Neural cell (in vitro differentiated cells): ENCODE results near the gene ERBB4. TPM values are rescaled to one million over a fixed set of nuclear protein-coding genes. Genes with fewer than 3 reads are reported as not detected.

Experiments used
- H2AFZ ChIP-seq: fragments of 200-600, 300-800 bp; sonication (generic), shearing (Covaris generic); 2 replicates; pipeline ENCODE4 v1.6.0; 2014; ENCODE audit warnings: low read depth, mild to moderate bottlenecking, antibody characterized with exemption, low read length, moderate library complexity
- H3F3A ChIP-seq: fragments of 200-600 bp; shearing (Covaris generic); 2 replicates; pipeline ENCODE4 v1.6.1; 2016; ENCODE audit warnings: mild to moderate bottlenecking, moderate library complexity, mixed read lengths, antibody characterized with exemption, low read length; ENCODE audit not compliant: insufficient read depth, poor library complexity, severe bottlenecking
- H3K27ac ChIP-seq: fragments of 200-600, 300-800 bp; sonication (generic), shearing (Covaris generic); 2 replicates; pipeline ENCODE4 v1.5.1; 2014; ENCODE audit warnings: mild to moderate bottlenecking, low read length, moderate library complexity
- H3K27me3 ChIP-seq: fragments of 300-800, 200-600 bp; sonication (generic), shearing (Covaris generic); 2 replicates; pipeline ENCODE4 v1.6.0; 2014; ENCODE audit warnings: mild to moderate bottlenecking, low read depth, low read length, moderate library complexity; ENCODE audit not compliant: insufficient read depth
- H3K36me3 ChIP-seq: fragments of 300-800, 200-600 bp; sonication (generic), shearing (Covaris generic); 2 replicates; pipeline ENCODE4 v1.5.1; 2014; ENCODE audit warnings: mild to moderate bottlenecking, antibody characterized with exemption, low read length, moderate library complexity; ENCODE audit not compliant: insufficient read depth
- H3K4me2 ChIP-seq: fragments of 300-800, 200-600 bp; sonication (generic), shearing (Covaris generic); 2 replicates; pipeline ENCODE4 v1.6.0; 2014; ENCODE audit warnings: mild to moderate bottlenecking, low read length
- H3K4me3 ChIP-seq: fragments of 300-800, 200-600 bp; sonication (generic), shearing (Covaris generic); 2 replicates; pipeline ENCODE4 v1.5.1; 2014; ENCODE audit warnings: mild to moderate bottlenecking, low read length, moderate library complexity
- H3K79me2 ChIP-seq: fragments of 200-600 bp; shearing (Covaris generic); replicated peaks from 2 replicates; pipeline ENCODE4 v1.6.0; 2014; ENCODE audit warnings: mild to moderate bottlenecking, low read length, moderate library complexity; ENCODE audit not compliant: insufficient read depth
- H3K9ac ChIP-seq: fragments of 300-800, 200-600 bp; sonication (generic), shearing (Covaris generic); 2 replicates; pipeline ENCODE4 v1.6.1; 2016; ENCODE audit warnings: mild to moderate bottlenecking, low read length, mixed read lengths
- H3K9me2 ChIP-seq: fragments of 200-600 bp; shearing (Covaris generic); 2 replicates; pipeline ENCODE4 v1.6.1; 2016; ENCODE audit warnings: mild to moderate bottlenecking, low read length, mixed read lengths; ENCODE audit not compliant: insufficient read depth
- H3K9me3 ChIP-seq: fragments of 200-600, 300-800 bp; sonication (generic), shearing (Covaris generic); 2 replicates; pipeline ENCODE4 v1.6.1; 2016; ENCODE audit warnings: mild to moderate bottlenecking, mixed run types, low read length, moderate library complexity, mixed read lengths
- H4K20me1 ChIP-seq: fragments of 200-600 bp; shearing (Covaris generic); 2 replicates; pipeline ENCODE4 v1.6.1; 2016; ENCODE audit warnings: mild to moderate bottlenecking, mixed run types; ENCODE audit not compliant: insufficient read depth
- EP300 ChIP-seq: fragments of 450-650 bp; conservative IDR thresholded peaks from 2 replicates; pipeline ENCODE4 v1.6.1; 2014; ENCODE audit warnings: antibody characterized with exemption, mild to moderate bottlenecking, moderate library complexity; ENCODE audit not compliant: poor library complexity, severe bottlenecking
- EZH2 ChIP-seq: fragments of 200-600, 300-800 bp; shearing (Covaris generic), sonication (generic); IDR thresholded peaks from 2 replicates; pipeline ENCODE4 v1.6.1; 2014; ENCODE audit warnings: antibody characterized with exemption, low read length, borderline replicate concordance, mild to moderate bottlenecking; ENCODE audit not compliant: insufficient read depth, poor library complexity, severe bottlenecking
- MXI1 ChIP-seq: fragments of 450-650 bp; conservative IDR thresholded peaks from 2 replicates; pipeline ENCODE4 v1.6.1; 2014; ENCODE audit warnings: antibody characterized with exemption, mild to moderate bottlenecking; ENCODE audit not compliant: poor library complexity, severe bottlenecking
- POLR2AphosphoS5 ChIP-seq: IDR thresholded peaks from 2 replicates; pipeline ENCODE4 v1.6.1; 2012
- RAD21 ChIP-seq: fragments of 450-650 bp; conservative IDR thresholded peaks from 2 replicates; pipeline ENCODE4 v1.6.1; 2014; ENCODE audit warnings: antibody characterized with exemption, mild to moderate bottlenecking, moderate library complexity
- SMC3 ChIP-seq: fragments of 450-650 bp; conservative IDR thresholded peaks from 2 replicates; pipeline ENCODE4 v1.6.1; 2014; ENCODE audit warnings: antibody characterized with exemption, mild to moderate bottlenecking, moderate library complexity; ENCODE audit not compliant: poor library complexity
- TAF1 ChIP-seq: IDR thresholded peaks from 2 replicates; pipeline ENCODE4 v1.6.1; 2012; ENCODE audit warnings: low read depth
- polyA plus RNA-seq: library from polyadenylated mRNA; depleted of rRNA; stranded (reverse); fragments of >200 nt; gene quantifications from 2 replicates; pipeline ENCODE4 v1.2.3, GENCODE V29; 2014
- TF ChIP-seq, protein P1 (sequence below): IDR thresholded peaks from 2 replicates; pipeline ENCODE4 v1.6.1; 2012; ENCODE audit warnings: borderline replicate concordance
- TF ChIP-seq, protein P2 (sequence below): fragments of 450-650 bp; IDR thresholded peaks from 2 replicates; pipeline ENCODE4 v1.5.1; 2014; ENCODE audit warnings: antibody characterized with exemption, mild to moderate bottlenecking, moderate library complexity; ENCODE audit not compliant: poor library complexity, severe bottlenecking

ERBB4 gene
- polyA plus RNA-seq, 1 donor from 2014 or later, result 0.69 TPM

DNA sequence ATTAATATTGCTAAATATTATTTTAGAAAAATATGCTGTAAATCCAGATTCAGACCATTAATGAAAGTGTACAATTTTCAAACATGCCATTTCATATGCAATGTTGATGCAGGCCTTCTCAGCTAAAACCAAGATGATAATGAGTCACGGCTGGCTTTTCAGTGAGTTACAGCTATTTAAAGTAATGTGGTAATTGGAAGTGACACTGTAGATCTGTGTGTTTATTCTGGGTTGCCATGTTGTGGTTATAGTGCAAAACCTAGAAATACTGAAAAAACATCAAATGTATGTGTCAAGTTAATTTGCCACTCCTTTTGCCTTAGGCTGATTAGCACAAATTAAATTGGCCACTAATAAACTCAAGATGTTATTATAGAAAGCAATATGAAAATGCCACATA is 506.6 kb downstream of the ERBB4 start:
- Histone ChIP-seq H3K4me2 (no peak overlapping the region), H3F3A (no peaks in the 10 kb centered on the region), H3K4me3 (no peak overlapping the region), H3K27ac (no peak overlapping the region), H3K9me2 (no peaks in the 10 kb centered on the region), H3K27me3 (no peaks in the 10 kb centered on the region), H3K9ac (no peak overlapping the region), H3K36me3 (no peaks in the 10 kb centered on the region), H2AFZ (no peak overlapping the region), H3K79me2 (no peaks in the 10 kb centered on the region), H3K9me3 (no peaks in the 10 kb centered on the region), H4K20me1 (no peaks in the 10 kb centered on the region)
- no peak for TF ChIP-seq POLR2AphosphoS5

DNA sequence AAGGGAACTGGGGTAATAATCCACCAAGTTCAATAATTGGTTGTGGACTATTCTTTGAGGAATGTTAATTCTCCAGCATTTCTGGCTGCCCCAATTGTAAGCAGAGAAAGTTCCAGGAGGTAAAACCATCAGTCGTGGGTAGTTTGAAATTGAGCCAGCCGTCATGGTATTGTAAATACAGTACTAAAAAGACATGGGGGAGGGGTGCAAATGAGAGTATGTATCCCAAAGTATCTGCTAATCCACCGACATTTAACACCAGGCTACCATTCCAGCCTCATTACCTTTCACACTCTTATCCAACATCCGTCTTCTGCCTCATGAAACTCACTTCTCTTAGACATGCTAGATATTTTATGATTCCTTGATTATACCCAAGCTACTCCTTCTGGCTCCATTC is 507.9 kb downstream of the ERBB4 start:
- H4K20me1 ChIP-seq, result no peaks in the 10 kb centered on the region
- H3K9me2 ChIP-seq, result no peaks in the 10 kb centered on the region
- no peaks in the 10 kb centered on the region for H3K9me3 ChIP-seq
- H3K36me3 ChIP-seq, result no peaks in the 10 kb centered on the region
- no peak overlapping the region for H3K27ac ChIP-seq
- no peak overlapping the region for H3K9ac ChIP-seq
- no peak overlapping the region for H2AFZ ChIP-seq
- H3K4me2 ChIP-seq, result no peak overlapping the region
- H3F3A ChIP-seq, result no peaks in the 10 kb centered on the region
- TF ChIP-seq EZH2, result no peak
- TF ChIP-seq, protein P1, sequence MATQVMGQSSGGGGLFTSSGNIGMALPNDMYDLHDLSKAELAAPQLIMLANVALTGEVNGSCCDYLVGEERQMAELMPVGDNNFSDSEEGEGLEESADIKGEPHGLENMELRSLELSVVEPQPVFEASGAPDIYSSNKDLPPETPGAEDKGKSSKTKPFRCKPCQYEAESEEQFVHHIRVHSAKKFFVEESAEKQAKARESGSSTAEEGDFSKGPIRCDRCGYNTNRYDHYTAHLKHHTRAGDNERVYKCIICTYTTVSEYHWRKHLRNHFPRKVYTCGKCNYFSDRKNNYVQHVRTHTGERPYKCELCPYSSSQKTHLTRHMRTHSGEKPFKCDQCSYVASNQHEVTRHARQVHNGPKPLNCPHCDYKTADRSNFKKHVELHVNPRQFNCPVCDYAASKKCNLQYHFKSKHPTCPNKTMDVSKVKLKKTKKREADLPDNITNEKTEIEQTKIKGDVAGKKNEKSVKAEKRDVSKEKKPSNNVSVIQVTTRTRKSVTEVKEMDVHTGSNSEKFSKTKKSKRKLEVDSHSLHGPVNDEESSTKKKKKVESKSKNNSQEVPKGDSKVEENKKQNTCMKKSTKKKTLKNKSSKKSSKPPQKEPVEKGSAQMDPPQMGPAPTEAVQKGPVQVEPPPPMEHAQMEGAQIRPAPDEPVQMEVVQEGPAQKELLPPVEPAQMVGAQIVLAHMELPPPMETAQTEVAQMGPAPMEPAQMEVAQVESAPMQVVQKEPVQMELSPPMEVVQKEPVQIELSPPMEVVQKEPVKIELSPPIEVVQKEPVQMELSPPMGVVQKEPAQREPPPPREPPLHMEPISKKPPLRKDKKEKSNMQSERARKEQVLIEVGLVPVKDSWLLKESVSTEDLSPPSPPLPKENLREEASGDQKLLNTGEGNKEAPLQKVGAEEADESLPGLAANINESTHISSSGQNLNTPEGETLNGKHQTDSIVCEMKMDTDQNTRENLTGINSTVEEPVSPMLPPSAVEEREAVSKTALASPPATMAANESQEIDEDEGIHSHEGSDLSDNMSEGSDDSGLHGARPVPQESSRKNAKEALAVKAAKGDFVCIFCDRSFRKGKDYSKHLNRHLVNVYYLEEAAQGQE, result no peak
- no peak for TF ChIP-seq EP300
- no peak for TF ChIP-seq RAD21
- TF ChIP-seq, protein P2, sequence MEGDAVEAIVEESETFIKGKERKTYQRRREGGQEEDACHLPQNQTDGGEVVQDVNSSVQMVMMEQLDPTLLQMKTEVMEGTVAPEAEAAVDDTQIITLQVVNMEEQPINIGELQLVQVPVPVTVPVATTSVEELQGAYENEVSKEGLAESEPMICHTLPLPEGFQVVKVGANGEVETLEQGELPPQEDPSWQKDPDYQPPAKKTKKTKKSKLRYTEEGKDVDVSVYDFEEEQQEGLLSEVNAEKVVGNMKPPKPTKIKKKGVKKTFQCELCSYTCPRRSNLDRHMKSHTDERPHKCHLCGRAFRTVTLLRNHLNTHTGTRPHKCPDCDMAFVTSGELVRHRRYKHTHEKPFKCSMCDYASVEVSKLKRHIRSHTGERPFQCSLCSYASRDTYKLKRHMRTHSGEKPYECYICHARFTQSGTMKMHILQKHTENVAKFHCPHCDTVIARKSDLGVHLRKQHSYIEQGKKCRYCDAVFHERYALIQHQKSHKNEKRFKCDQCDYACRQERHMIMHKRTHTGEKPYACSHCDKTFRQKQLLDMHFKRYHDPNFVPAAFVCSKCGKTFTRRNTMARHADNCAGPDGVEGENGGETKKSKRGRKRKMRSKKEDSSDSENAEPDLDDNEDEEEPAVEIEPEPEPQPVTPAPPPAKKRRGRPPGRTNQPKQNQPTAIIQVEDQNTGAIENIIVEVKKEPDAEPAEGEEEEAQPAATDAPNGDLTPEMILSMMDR, result no peak
- no peak for TF ChIP-seq SMC3
- TF ChIP-seq TAF1, result no peak
- H3K79me2 ChIP-seq, result no peaks in the 10 kb centered on the region
- no peaks in the 10 kb centered on the region for H3K27me3 ChIP-seq
- no peak overlapping the region for H3K4me3 ChIP-seq

DNA sequence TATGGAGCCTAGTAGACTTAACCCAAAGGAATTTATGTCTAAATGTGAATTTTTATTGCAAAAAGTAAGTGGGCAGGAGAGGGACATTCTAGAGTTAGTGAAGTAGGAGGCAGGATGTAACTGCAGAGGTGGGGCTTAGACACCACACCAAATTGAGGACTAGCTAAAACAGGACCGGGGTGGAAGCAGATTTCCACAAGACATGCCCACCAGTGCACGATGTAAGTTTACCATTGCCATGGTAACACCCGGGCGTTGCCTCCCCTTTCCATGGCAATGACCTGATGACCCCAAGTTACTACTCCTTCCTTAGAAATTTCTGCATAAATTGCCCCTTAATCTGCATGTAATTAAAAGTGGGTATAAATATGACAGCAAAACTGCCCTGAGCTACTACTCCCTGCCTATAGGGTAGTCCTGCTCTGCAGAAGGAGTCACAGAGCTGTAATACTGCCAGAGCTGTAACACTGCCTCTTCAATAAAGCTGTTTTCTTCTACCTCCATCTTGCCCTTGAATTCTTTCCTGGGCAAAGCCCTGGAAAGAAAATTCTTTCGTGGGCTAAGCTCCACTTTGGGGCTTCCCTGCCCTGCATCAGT is 509.7 kb downstream of the ERBB4 start:
- TF ChIP-seq EP300 (no peak), MXI1 (no peak), SMC3 (no peak), EZH2 (no peak), POLR2AphosphoS5 (no peak), RAD21 (no peak), TAF1 (no peak)
- TF ChIP-seq, protein P2, result no peak
- TF ChIP-seq, protein P1, result no peak
- Histone ChIP-seq H3K4me2 (no peak overlapping the region), H4K20me1 (no peaks in the 10 kb centered on the region), H3K79me2 (no peaks in the 10 kb centered on the region), H3K9me2 (no peaks in the 10 kb centered on the region), H3K27ac (no peak overlapping the region), H3K4me3 (no peak overlapping the region), H2AFZ (no peak overlapping the region), H3K36me3 (no peaks in the 10 kb centered on the region), H3K27me3 (no peaks in the 10 kb centered on the region), H3K9ac (no peak overlapping the region), H3K9me3 (no peaks in the 10 kb centered on the region), H3F3A (no peaks in the 10 kb centered on the region)
